WTC11 (cell line): ENCODE measurements around the gene SNTB2. TPM values are rescaled to one million over a fixed set of nuclear protein-coding genes. Genes with fewer than 3 reads are reported as not detected.
"Not testable (repeated sequence)": the region's sequence is repeated elsewhere in the genome, so short reads cannot be mapped to it uniquely, and the experiment has no call there.

Experiments used
- ATAC-seq: fragments of 200-7000 bp; cut with Tn5 transposase; 2 replicates; pipeline ENCODE4 v1.10.0; 2021; ENCODE audit warnings: mild to moderate bottlenecking, moderate library complexity
- CTCF ChIA-PET: fragments of 300-600 bp; sonication (Branson Sonifier 250); formaldehyde crosslinking; loops from one replicate; lab custom pipeline; 2021; ENCODE audit warnings: antibody characterized with exemption; lab: Charles Lee
- POLR2A ChIA-PET: fragments of 350-600 bp; sonication (Branson Sonifier 250); formaldehyde crosslinking; loops from one replicate; lab custom pipeline; 2021; ENCODE audit warnings: antibody characterized with exemption; lab: Charles Lee
- DNase-seq: peaks from one replicate; pipeline ENCODE4 v3.0.0; 2021; ENCODE audit warnings: low spot score
- H3K27ac Mint-ChIP-seq: 2 replicates; pipeline ENCODE4 v1.8.0; 2021; ENCODE audit warnings: mixed read lengths
- H3K27me3 Mint-ChIP-seq: 2 replicates; pipeline ENCODE4 v1.8.0; 2021; ENCODE audit warnings: low read depth, mild to moderate bottlenecking, moderate library complexity, mixed read lengths
- H3K36me3 Mint-ChIP-seq: 2 replicates; pipeline ENCODE4 v1.8.0; 2021; ENCODE audit warnings: mixed read lengths
- H3K4me1 Mint-ChIP-seq: 2 replicates; pipeline ENCODE4 v1.8.0; 2022; ENCODE audit warnings: mixed read lengths
- H3K4me3 Mint-ChIP-seq: 2 replicates; pipeline ENCODE4 v1.8.0; 2021; ENCODE audit warnings: mild to moderate bottlenecking, moderate library complexity, mixed read lengths
- H3K9me3 Mint-ChIP-seq: 2 replicates; pipeline ENCODE4 v1.8.0; 2021; ENCODE audit warnings: mixed read lengths
- E2F5 ChIP-seq: sonication (generic); formaldehyde crosslinking; IDR thresholded peaks from 2 replicates; pipeline ENCODE4 v1.8.1; 2022; ENCODE audit warnings: mild to moderate bottlenecking, moderate library complexity, missing genetic modification reagents
- EMX1 ChIP-seq: fragments of 250-450 bp; sonication (Bioruptor Pico); IDR thresholded peaks from 2 replicates; pipeline ENCODE4 v1.8.0; 2021; ENCODE audit warnings: mild to moderate bottlenecking
- ERG ChIP-seq: fragments of 250-450 bp; sonication (Bioruptor Pico); IDR thresholded peaks from 2 replicates; pipeline ENCODE4 v1.8.0; 2021; ENCODE audit warnings: mild to moderate bottlenecking
- ETV6 ChIP-seq: sonication (generic); formaldehyde crosslinking; IDR thresholded peaks from 2 replicates; pipeline ENCODE4 v1.8.1; 2022; ENCODE audit warnings: mild to moderate bottlenecking, missing genetic modification reagents
- GABPB1 ChIP-seq: sonication (generic); formaldehyde crosslinking; IDR thresholded peaks from 2 replicates; pipeline ENCODE4 v1.8.1; 2023; ENCODE audit warnings: mild to moderate bottlenecking, missing genetic modification reagents
- JUN ChIP-seq: sonication (generic); formaldehyde crosslinking; IDR thresholded peaks from 2 replicates; pipeline ENCODE4 v1.8.0; 2023; ENCODE audit warnings: mild to moderate bottlenecking, missing genetic modification reagents
- NR3C1 ChIP-seq: sonication (generic); formaldehyde crosslinking; conservative IDR thresholded peaks from 2 replicates; pipeline ENCODE4 v1.8.1; 2023; ENCODE audit warnings: low read depth, mild to moderate bottlenecking, missing genetic modification reagents
- PRRX2 ChIP-seq: fragments of 250-450 bp; sonication (Bioruptor Pico); IDR thresholded peaks from 2 replicates; pipeline ENCODE4 v1.8.0; 2021; ENCODE audit warnings: mild to moderate bottlenecking
- RELA ChIP-seq: sonication (generic); formaldehyde crosslinking; IDR thresholded peaks from 2 replicates; pipeline ENCODE4 v1.8.1; 2022; ENCODE audit warnings: missing genetic modification reagents, mild to moderate bottlenecking, borderline replicate concordance
- RORB ChIP-seq: fragments of 250-450 bp; sonication (Bioruptor Pico); IDR thresholded peaks from 2 replicates; pipeline ENCODE4 v1.9.0; 2021; ENCODE audit warnings: mild to moderate bottlenecking
- SMAD4 ChIP-seq: sonication (generic); formaldehyde crosslinking; IDR thresholded peaks from 2 replicates; pipeline ENCODE4 v1.8.0; 2022; ENCODE audit warnings: mild to moderate bottlenecking, missing genetic modification reagents
- TEAD4 ChIP-seq: sonication (generic); formaldehyde crosslinking; IDR thresholded peaks from 2 replicates; pipeline ENCODE4 v1.8.0; 2022; ENCODE audit warnings: mild to moderate bottlenecking, missing genetic modification reagents
- USF1 ChIP-seq: sonication (generic); formaldehyde crosslinking; IDR thresholded peaks from 2 replicates; pipeline ENCODE4 v1.8.0; 2022; ENCODE audit warnings: mild to moderate bottlenecking, missing genetic modification reagents
- ZNF121 ChIP-seq: sonication (generic); formaldehyde crosslinking; IDR thresholded peaks from 2 replicates; pipeline ENCODE4 v1.8.0; 2023; ENCODE audit warnings: missing genetic modification reagents
- ZNF263 ChIP-seq: sonication (generic); formaldehyde crosslinking; IDR thresholded peaks from 2 replicates; pipeline ENCODE4 v1.8.1; 2022; ENCODE audit warnings: low read depth, mild to moderate bottlenecking, moderate library complexity, missing genetic modification reagents
- ZNF317 ChIP-seq: sonication (generic); formaldehyde crosslinking; IDR thresholded peaks from 2 replicates; pipeline ENCODE4 v1.8.1; 2023; ENCODE audit warnings: low read depth, mild to moderate bottlenecking, moderate library complexity, missing genetic modification reagents, borderline replicate concordance
- ZNF425 ChIP-seq: fragments of 250-450 bp; sonication (Bioruptor Pico); conservative IDR thresholded peaks from 2 replicates; pipeline ENCODE4 v1.9.0; 2021; ENCODE audit warnings: mild to moderate bottlenecking
- total RNA-seq: library from RNA; stranded (reverse); gene quantifications from 3 replicates; pipeline ENCODE4 v1.2.3, GENCODE V29; 2021
- TF ChIP-seq, protein P1 (sequence below): sonication (generic); formaldehyde crosslinking; IDR thresholded peaks from 2 replicates; pipeline ENCODE4 v1.8.1; 2023; ENCODE audit warnings: mild to moderate bottlenecking, missing genetic modification reagents
- TF ChIP-seq, protein P2 (sequence below): fragments of 250-450 bp; sonication (Bioruptor Pico); IDR thresholded peaks from 2 replicates; pipeline ENCODE4 v1.9.0; 2021; ENCODE audit warnings: mild to moderate bottlenecking, borderline replicate concordance

SNTB2 gene
- total RNA-seq, 1 experiment from 2014 or later = 23.7 TPM

GRCh38 chr16:69296771-69297170, 109.8 kb downstream of the SNTB2 start:
- DNase-seq, H3K27me3 Mint-ChIP-seq, H3K9me3 Mint-ChIP-seq, H3K4me1 Mint-ChIP-seq, ATAC-seq, H3K27ac Mint-ChIP-seq, H3K4me3 Mint-ChIP-seq, POLR2A ChIA-PET: not testable (repeated sequence)
- CTCF ChIA-PET = interaction anchor here (1.5 kb wide), 1 partner anchor 9 kb away, joined by 4 read pairs; no protein-coding TSS in a partner anchor
- peaks cover 16% of the 10 kb centered on the region for H3K36me3 Mint-ChIP-seq

GRCh38 chr16:69298261-69298660, 111.3 kb downstream of the SNTB2 start:
- Mint-ChIP-seq H3K27ac (no peak overlapping the region), H3K4me3 (no peak overlapping the region), H3K4me1 (no peaks in the 10 kb centered on the region), H3K9me3 (no peaks in the 10 kb centered on the region), H3K27me3 (no peaks in the 10 kb centered on the region), H3K36me3 (peaks cover 16% of the 10 kb centered on the region)
- DNase-seq (no peak), ATAC-seq (no peak)
- ChIA-PET CTCF (no interaction called here), POLR2A (no interaction called here)
- no peak for TF ChIP-seq E2F5 (CRISPR knock-in tag)
- TF ChIP-seq JUN (CRISPR knock-in tag) = no peak

DNA sequence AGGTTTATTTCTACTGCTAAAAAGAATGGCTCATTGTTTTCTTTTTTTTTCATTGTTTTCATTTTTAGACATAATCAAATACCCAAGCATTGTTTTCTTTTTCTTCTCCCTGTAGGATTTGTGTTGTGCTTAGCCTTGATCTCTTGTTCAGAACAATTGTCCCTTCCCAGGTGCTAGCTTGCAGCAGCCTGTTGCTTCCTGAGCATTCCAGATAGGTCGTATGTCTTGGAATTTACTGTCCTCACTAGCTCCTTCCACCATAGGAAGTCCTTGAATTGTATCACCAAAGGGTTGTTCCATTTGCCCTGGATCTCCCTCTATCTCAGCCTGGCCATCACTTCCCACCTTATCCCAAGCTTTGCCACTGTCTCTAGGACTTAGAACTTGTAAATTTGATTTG, 114.2 kb downstream of the SNTB2 start:
- ATAC-seq (no peak), DNase-seq (no peak)
- ChIA-PET CTCF (interaction anchor here (0.6 kb wide), 1 partner anchor 1112 kb away, joined by 3 read pairs; no protein-coding TSS in a partner anchor), POLR2A (interaction anchor here (0.7 kb wide), 1 partner anchor 207 kb away, joined by 3 read pairs; no protein-coding TSS in a partner anchor)
- H3K4me3 Mint-ChIP-seq = no peak overlapping the region
- H3K27ac Mint-ChIP-seq = no peak overlapping the region
- no peaks in the 10 kb centered on the region for H3K9me3 Mint-ChIP-seq
- no peaks in the 10 kb centered on the region for H3K27me3 Mint-ChIP-seq
- H3K4me1 Mint-ChIP-seq = no peaks in the 10 kb centered on the region
- peaks cover 15% of the 10 kb centered on the region for H3K36me3 Mint-ChIP-seq
- TF ChIP-seq ZNF263 (no peak), RELA (CRISPR knock-in tag) (no peak), ZNF317 (no peak)
- TF ChIP-seq, protein P1, sequence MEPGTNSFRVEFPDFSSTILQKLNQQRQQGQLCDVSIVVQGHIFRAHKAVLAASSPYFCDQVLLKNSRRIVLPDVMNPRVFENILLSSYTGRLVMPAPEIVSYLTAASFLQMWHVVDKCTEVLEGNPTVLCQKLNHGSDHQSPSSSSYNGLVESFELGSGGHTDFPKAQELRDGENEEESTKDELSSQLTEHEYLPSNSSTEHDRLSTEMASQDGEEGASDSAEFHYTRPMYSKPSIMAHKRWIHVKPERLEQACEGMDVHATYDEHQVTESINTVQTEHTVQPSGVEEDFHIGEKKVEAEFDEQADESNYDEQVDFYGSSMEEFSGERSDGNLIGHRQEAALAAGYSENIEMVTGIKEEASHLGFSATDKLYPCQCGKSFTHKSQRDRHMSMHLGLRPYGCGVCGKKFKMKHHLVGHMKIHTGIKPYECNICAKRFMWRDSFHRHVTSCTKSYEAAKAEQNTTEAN (CRISPR knock-in tag) = no peak

- no peak for ATAC-seq
- H3K4me3 Mint-ChIP-seq = no peak overlapping the region
- CTCF ChIA-PET = interaction anchor here (1.4 kb wide), 1 partner anchor 455 kb away, joined by 3 read pairs; no protein-coding TSS in a partner anchor
- H3K27ac Mint-ChIP-seq = no peak overlapping the region
- peaks cover 14% of the 10 kb centered on the region for H3K36me3 Mint-ChIP-seq
- no peak for DNase-seq
- no peaks in the 10 kb centered on the region for H3K9me3 Mint-ChIP-seq
- POLR2A ChIA-PET = interaction anchor here (0.6 to 0.7 kb wide), 2 partner anchors 22 to 208 kb away, joined by 3 read pairs; no protein-coding TSS in a partner anchor
- no peaks in the 10 kb centered on the region for H3K4me1 Mint-ChIP-seq
- no peaks in the 10 kb centered on the region for H3K27me3 Mint-ChIP-seq
- TF ChIP-seq EMX1 (CRISPR knock-in tag) (no peak), GABPB1 (no peak), ETV6 (no peak), ZNF425 (CRISPR knock-in tag) (no peak), PRRX2 (no peak), USF1 (CRISPR knock-in tag) (no peak), SMAD4 (CRISPR knock-in tag) (no peak), RORB (CRISPR knock-in tag) (no peak), ZNF121 (no peak), TEAD4 (CRISPR knock-in tag) (no peak), ERG (CRISPR knock-in tag) (no peak), NR3C1 (CRISPR knock-in tag) (no peak)
- TF ChIP-seq, protein P2, sequence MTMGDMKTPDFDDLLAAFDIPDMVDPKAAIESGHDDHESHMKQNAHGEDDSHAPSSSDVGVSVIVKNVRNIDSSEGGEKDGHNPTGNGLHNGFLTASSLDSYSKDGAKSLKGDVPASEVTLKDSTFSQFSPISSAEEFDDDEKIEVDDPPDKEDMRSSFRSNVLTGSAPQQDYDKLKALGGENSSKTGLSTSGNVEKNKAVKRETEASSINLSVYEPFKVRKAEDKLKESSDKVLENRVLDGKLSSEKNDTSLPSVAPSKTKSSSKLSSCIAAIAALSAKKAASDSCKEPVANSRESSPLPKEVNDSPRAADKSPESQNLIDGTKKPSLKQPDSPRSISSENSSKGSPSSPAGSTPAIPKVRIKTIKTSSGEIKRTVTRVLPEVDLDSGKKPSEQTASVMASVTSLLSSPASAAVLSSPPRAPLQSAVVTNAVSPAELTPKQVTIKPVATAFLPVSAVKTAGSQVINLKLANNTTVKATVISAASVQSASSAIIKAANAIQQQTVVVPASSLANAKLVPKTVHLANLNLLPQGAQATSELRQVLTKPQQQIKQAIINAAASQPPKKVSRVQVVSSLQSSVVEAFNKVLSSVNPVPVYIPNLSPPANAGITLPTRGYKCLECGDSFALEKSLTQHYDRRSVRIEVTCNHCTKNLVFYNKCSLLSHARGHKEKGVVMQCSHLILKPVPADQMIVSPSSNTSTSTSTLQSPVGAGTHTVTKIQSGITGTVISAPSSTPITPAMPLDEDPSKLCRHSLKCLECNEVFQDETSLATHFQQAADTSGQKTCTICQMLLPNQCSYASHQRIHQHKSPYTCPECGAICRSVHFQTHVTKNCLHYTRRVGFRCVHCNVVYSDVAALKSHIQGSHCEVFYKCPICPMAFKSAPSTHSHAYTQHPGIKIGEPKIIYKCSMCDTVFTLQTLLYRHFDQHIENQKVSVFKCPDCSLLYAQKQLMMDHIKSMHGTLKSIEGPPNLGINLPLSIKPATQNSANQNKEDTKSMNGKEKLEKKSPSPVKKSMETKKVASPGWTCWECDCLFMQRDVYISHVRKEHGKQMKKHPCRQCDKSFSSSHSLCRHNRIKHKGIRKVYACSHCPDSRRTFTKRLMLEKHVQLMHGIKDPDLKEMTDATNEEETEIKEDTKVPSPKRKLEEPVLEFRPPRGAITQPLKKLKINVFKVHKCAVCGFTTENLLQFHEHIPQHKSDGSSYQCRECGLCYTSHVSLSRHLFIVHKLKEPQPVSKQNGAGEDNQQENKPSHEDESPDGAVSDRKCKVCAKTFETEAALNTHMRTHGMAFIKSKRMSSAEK = no peak
Measured at GRCh38 chr16:69301861-69302260, 114.9 kb downstream of the SNTB2 start.
